ENCODE results near the gene THSD7A.

Gene THSD7A

GRCh38 chr7:11427686-11428273, 404.2 kb downstream of the THSD7A start:
- Histone ChIP-seq H3K27ac (ENCODE audit: low read length) (no peak overlapping the region), H2AFZ (ENCODE audit: low read length) (no peak overlapping the region), H3K9ac (ENCODE audit: low read length) (no peak overlapping the region), H3K9me3 (replicated peaks; ENCODE audit: insufficient read depth, low read length) (no peaks in the 10 kb centered on the region), H3K79me2 (ENCODE audit: low read length) (no peaks in the 10 kb centered on the region), H3F3A (ENCODE audit: insufficient read depth, low read length) (no peaks in the 10 kb centered on the region), H3K27me3 (replicated peaks; ENCODE audit: insufficient read depth, low read length) (no peaks in the 10 kb centered on the region), H3K4me1 (ENCODE audit: low read length) (peaks cover 7% of the 10 kb centered on the region; the same call in 1 of the 2 replicates), H3K4me2 (ENCODE audit: low read depth, low read length) (no peak overlapping the region), H3K36me3 (replicated peaks; ENCODE audit: insufficient read depth, low read length) (no peaks in the 10 kb centered on the region), H3K9me2 (replicated peaks; ENCODE audit: insufficient read depth, low read length) (no peaks in the 10 kb centered on the region), H4K20me1 (ENCODE audit: insufficient read depth, low read length) (no peaks in the 10 kb centered on the region), H3K4me3 (ENCODE audit: low read length) (no peak overlapping the region)
- DNase-seq, result peak; percentile 57
- TF ChIP-seq EZH2phosphoT487 (IDR thresholded peaks at IDR 0.05; ENCODE audit: low read length), result no peak
- TF ChIP-seq CTCF (IDR thresholded peaks at IDR 0.05; ENCODE audit: low read length), result peak; percentile 63

GRCh38 chr7:11424006-11424405, 408.0 kb downstream of the THSD7A start:
- no peaks in the 10 kb centered on the region for H3K9me2 ChIP-seq (replicated peaks; ENCODE audit: insufficient read depth, low read length)
- TF ChIP-seq EZH2phosphoT487 (IDR thresholded peaks at IDR 0.05; ENCODE audit: low read length), result no peak
- no peak for TF ChIP-seq CTCF (IDR thresholded peaks at IDR 0.05; ENCODE audit: low read length)
- TF ChIP-seq EZH2 (optimal IDR thresholded peaks at IDR 0.05; ENCODE audit: low read depth, low read length), result no peak
- no peak overlapping the region for H3K4me3 ChIP-seq (ENCODE audit: low read length)
- H3K4me2 ChIP-seq (ENCODE audit: low read depth, low read length), result no peak overlapping the region
- no peak overlapping the region for H3K9ac ChIP-seq (ENCODE audit: low read length)
- no peaks in the 10 kb centered on the region for H3K27me3 ChIP-seq (replicated peaks; ENCODE audit: insufficient read depth, low read length)
- H3K36me3 ChIP-seq (replicated peaks; ENCODE audit: insufficient read depth, low read length), result no peaks in the 10 kb centered on the region
- H4K20me1 ChIP-seq (ENCODE audit: insufficient read depth, low read length), result no peaks in the 10 kb centered on the region
- no peak overlapping the region for H3K27ac ChIP-seq (ENCODE audit: low read length)
- H3K4me1 ChIP-seq (ENCODE audit: low read length), result no peaks in the 10 kb centered on the region
- no peak for DNase-seq
- no peaks in the 10 kb centered on the region for H3F3A ChIP-seq (ENCODE audit: insufficient read depth, low read length)
- H3K79me2 ChIP-seq (ENCODE audit: low read length), result no peaks in the 10 kb centered on the region
- H3K9me3 ChIP-seq (replicated peaks; ENCODE audit: insufficient read depth, low read length), result no peaks in the 10 kb centered on the region
- no peak overlapping the region for H2AFZ ChIP-seq (ENCODE audit: low read length)

GRCh38 chr7:11420049-11420448, 411.9 kb downstream of the THSD7A start:
- H3K27ac ChIP-seq (ENCODE audit: low read length), result no peak overlapping the region

More at GRCh38 chr7:11420049-11420448, 411.9 kb downstream of the THSD7A start:
- H3K4me3 ChIP-seq (ENCODE audit: low read length), result no peak overlapping the region
- no peak overlapping the region for H3K4me2 ChIP-seq (ENCODE audit: low read depth, low read length)
- no peaks in the 10 kb centered on the region for H3K36me3 ChIP-seq (replicated peaks; ENCODE audit: insufficient read depth, low read length)
- no peaks in the 10 kb centered on the region for H3K9me2 ChIP-seq (replicated peaks; ENCODE audit: insufficient read depth, low read length)
- H4K20me1 ChIP-seq (ENCODE audit: insufficient read depth, low read length), result no peaks in the 10 kb centered on the region
- TF ChIP-seq EZH2 (optimal IDR thresholded peaks at IDR 0.05; ENCODE audit: low read depth, low read length) (no peak), EZH2phosphoT487 (IDR thresholded peaks at IDR 0.05; ENCODE audit: low read length) (no peak), CTCF (IDR thresholded peaks at IDR 0.05; ENCODE audit: low read length) (no peak)
- no peaks in the 10 kb centered on the region for H3F3A ChIP-seq (ENCODE audit: insufficient read depth, low read length)
- no peak overlapping the region for H3K9ac ChIP-seq (ENCODE audit: low read length)
- no peaks in the 10 kb centered on the region for H3K9me3 ChIP-seq (replicated peaks; ENCODE audit: insufficient read depth, low read length)
- H3K27me3 ChIP-seq (replicated peaks; ENCODE audit: insufficient read depth, low read length), result no peaks in the 10 kb centered on the region
- H3K79me2 ChIP-seq (ENCODE audit: low read length), result no peaks in the 10 kb centered on the region
- no peak for DNase-seq
- H2AFZ ChIP-seq (ENCODE audit: low read length), result no peak overlapping the region
- no peaks in the 10 kb centered on the region for H3K4me1 ChIP-seq (ENCODE audit: low read length)
